Measurements from ENCODE around the gene DSCAM.

The DSCAM gene

GRCh38 chr21:40070871-40071270 lies 776.1 kb downstream of the DSCAM start:
- no peak for TF ChIP-seq CTCF (IDR thresholded peaks at IDR 0.05)

GRCh38 chr21:40067751-40068150 lies 779.2 kb downstream of the DSCAM start:
- TF ChIP-seq CTCF (IDR thresholded peaks at IDR 0.05), result no peak

GRCh38 chr21:40066221-40066620 lies 780.7 kb downstream of the DSCAM start:
- TF ChIP-seq CTCF (IDR thresholded peaks at IDR 0.05), result no peak

- TF ChIP-seq CTCF (IDR thresholded peaks at IDR 0.05), result no peak
These were observed 786.8 kb downstream of the DSCAM start for GRCh38 chr21:40060083-40060677.

GRCh38 chr21:40057331-40057730 lies 789.6 kb downstream of the DSCAM start:
- TF ChIP-seq CTCF (IDR thresholded peaks at IDR 0.05), result no peak

- no peak for TF ChIP-seq CTCF (IDR thresholded peaks at IDR 0.05)
These were observed 790.9 kb downstream of the DSCAM start for GRCh38 chr21:40056031-40056430.

GRCh38 chr21:40054403-40054802 lies 792.6 kb downstream of the DSCAM start:
- TF ChIP-seq CTCF (IDR thresholded peaks at IDR 0.05), result no peak

- TF ChIP-seq CTCF (IDR thresholded peaks at IDR 0.05), result no peak
These were observed 794.0 kb downstream of the DSCAM start for GRCh38 chr21:40053007-40053406.
